Stimulated activated CD4-positive, alpha-beta T cell treated with anti-CD3 and anti-CD28 coated beads, TNF-alpha, amount 100 ng/mL, for 4 hours (primary cell): Measurements from ENCODE around the gene CELF4.

Experiments used
- DNase-seq, 3 experiments: peaks; one replicate each; pipeline ENCODE4 v3.0.0-alpha.2; 2020; ENCODE audit warnings: low read depth in 3 of 3

The CELF4 gene

GRCh38 chr18:37258131-37258530, 307.5 kb downstream of the CELF4 start:
- no peak for DNase-seq

- DNase-seq, result no peak
These were observed 310.6 kb downstream of the CELF4 start for GRCh38 chr18:37254973-37255372.

DNA sequence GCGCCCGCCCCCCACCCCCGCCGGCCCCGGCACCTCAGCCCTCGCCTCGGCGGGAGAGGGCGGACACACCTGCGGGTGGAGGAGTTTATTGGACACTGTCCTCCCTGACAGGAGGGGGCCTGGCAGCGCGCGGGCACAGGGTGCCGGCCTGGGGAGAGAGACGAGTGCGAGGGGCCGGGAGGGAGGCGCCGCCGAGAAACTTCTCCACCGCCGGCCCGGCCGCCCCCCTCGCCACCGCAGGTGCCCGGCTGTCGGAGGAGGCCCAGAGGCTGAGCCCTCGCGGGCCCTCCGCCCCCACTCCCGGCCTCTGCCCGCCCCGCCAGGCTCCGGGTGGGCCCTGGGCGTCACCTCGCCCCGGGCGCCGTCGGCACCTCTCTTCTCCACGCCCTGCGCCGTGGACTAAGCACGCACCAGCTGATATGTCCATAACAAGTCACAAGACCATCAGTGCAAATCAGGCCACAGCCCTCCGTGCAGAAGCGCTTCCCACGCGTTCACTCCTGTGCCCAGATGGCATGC, 311.3 kb downstream of the CELF4 start:
- DNase-seq, result no peak

DNA sequence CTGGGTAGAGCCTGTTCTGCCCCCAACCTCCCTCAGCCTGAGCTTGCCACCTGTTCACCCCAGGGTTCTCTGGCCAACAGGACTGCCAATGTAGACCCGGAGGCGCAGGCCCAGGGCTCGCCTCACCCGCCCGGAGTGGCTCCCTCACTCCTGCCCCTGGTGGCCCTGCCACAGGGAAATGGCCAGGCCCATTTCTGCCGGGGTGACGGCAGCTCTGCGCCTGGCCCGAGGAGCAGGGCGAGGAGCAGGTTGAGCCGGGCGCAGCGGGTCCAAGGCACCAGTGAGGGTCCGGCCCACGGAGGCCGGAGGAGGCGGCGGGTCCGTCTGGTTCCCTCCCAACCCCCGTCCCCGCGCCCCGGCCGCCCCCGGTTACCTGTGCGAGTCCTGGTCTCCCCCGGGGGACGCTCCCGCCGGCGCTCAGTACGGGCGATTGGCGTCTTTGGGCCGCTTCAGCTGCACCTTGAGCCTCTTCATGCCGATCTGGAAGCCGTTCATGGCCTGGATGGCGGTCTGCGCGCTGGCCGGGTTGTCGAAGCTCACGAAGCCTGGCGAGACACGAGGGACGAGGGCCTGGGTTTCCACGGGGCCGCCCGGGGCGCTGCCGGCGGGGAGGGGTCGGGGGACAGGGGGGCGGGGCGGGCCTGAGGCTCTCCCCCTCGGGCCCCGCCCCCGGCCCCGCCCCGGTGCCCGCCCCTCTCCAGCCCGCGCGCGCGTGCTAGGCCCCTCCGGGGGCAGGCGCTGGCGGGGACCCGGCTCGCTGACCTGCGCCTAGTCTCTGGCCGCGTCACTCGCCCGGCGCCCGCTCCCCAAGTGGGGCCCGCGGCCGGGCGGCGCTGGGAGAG, 312.0 kb downstream of the CELF4 start:
- no peak for DNase-seq

GRCh38 chr18:37252854-37253393, 312.7 kb downstream of the CELF4 start:
- DNase-seq, result no peak

DNA sequence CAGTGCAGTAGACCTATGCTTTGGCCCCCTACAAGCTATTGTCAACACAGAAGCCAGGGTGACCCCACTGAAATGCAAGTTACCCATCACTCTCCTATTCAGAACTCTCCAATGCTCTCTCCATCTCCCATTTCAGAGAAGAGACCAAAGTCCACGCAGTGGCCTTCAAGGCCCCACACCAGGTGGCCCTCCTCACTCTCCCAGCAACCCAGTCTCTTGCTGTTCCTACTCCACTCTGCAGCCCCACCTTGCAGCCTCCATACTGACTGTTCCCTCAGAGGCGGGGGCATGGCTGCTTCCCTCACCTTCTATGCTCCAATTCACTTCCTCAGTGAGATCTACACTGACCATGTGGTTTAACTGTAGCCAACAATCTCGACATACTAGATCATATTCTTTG, 313.3 kb downstream of the CELF4 start:
- no peak for DNase-seq

GRCh38 chr18:37251679-37252078, 313.9 kb downstream of the CELF4 start:
- DNase-seq, result no peak

DNA sequence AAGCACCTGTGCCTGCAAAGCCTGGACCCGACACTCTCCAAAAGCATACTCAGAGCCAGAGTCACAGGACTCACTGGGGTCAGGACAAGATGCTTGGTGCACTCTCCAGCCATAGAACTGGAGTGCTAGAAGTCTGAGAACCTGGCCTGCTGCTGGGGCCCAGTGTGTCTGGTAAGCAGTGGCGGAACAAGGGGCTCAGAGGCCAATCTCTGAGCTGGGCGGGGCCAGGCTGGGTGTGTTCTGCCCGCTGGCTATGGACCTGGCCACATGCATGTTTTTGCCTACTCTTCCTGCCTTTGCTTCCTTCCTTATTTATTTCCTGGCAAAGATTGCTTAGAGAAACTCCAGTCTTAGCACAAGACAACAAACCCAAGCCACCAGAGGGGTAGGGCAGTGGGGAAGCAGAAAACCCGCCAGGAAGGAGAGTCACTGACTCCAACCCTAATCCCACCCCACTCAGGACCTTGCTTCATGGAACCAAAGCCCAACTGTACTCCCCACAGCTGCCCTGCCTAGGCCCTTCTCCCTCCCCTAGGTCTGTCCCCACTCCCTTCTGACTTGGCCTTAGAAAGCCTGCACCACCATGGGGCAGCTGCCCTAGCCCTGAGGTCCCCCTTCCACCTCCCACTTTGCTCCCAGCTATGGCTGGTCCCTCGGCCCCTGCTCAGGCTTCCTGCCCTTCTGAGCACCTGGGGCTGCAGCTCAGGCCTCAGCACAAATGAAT, 315.5 kb downstream of the CELF4 start:
- DNase-seq, result no peak

GRCh38 chr18:37249171-37249886, 316.3 kb downstream of the CELF4 start:
- no peak for DNase-seq

- DNase-seq, result no peak
These were observed 317.3 kb downstream of the CELF4 start for GRCh38 chr18:37248281-37248680.

- no peak for DNase-seq
These were observed 318.0 kb downstream of the CELF4 start for GRCh38 chr18:37247497-37248161.

GRCh38 chr18:37246779-37247340, 318.7 kb downstream of the CELF4 start:
- DNase-seq, result no peak

GRCh38 chr18:37244618-37245017, 321.0 kb downstream of the CELF4 start:
- DNase-seq, result no peak

DNA sequence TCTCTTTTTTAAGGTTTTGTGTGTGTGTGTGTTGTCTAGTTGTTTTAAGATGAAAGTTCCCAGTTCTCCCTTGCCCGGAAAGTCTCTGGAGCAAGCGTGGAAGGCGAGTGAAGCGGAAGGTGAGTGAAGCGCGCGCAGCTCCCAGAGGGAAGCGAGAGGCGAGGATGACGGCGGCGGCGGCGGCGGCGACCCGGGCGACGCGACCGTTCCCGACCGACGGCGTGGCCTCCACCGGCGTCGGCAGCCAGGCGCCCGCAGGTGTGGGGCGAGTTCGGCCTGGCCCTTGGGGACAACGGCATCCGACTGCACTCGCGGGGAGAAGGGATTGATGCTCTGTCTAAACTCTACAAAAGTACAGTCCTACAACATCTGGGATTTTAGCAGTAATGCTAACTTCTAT, 321.9 kb downstream of the CELF4 start:
- DNase-seq, result no peak

DNA sequence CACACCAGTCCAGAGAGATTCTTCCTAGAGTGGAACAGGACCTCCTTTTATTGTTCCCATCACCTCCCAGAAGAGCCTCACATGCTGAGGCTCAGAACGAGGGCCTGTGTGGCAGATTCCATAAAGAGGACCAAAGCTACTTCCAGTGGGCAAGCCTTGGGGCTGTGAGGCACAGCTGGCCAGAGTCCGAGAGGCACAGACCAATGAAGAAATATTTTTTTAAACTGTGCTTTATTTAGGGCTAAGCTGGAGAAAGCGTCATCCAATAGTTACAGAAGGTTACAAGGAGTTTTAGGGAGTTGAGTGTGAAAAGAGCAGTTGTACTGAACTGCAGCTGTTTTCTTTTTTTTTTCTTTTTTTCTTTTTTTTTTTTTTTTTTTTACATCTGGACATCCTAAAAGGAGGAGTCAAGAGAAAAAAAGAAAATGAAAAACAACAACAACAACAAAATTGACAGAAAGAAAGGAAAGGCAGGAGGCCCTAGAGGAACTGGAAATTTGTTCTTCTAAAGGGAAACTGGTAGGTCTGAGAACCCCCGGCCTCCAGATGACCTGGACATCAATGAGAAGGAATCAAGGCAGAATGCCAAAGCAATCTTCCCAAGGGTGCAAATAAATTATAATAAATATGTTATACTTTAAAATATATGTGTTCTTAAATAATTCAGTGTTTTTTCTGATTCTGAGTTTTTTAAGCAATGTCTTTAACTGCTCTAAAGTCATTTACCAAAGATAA, 322.6 kb downstream of the CELF4 start:
- DNase-seq, result no peak

GRCh38 chr18:37242091-37242490, 323.5 kb downstream of the CELF4 start:
- DNase-seq, result no peak

DNA sequence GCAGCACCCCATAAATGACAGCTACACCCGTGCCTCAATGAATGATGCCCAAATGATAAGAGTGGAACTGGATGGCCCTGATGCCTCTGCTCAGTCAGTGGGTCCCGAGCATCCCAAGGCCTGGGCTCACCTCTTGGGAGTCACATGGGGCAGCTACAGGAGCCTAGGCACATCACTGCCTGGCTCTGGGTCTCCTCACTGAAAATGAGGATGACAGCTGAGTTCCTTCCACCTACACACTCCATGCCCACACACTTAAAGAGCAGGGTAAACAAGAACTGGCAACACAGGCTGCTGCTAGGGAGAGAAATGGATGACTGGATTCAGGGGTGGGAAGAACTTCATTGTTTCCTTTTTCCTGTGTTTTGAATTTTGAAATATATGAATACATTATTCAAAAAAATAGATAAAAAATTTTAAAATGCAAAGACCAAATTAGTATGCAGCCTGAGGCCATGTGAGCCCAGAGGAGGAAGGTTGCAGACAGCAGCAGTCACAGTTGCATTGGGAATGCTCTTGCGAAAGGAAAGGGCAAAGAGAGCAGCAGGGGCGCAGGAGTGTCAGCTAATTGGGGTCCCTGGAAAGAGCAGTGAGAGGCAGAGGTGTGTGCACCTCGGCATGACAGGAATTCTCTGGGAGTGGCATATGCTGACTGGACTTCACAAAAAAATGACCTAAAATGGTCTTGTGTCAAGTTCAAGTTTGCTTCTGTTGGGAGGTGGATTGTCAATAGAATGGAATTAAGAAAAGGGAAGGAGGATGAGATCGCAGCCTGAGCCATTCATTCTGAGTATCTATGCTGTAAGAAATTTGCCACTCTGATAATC, 327.1 kb downstream of the CELF4 start:
- no peak for DNase-seq

GRCh38 chr18:37235583-37235982, 330.0 kb downstream of the CELF4 start:
- DNase-seq, result no peak

GRCh38 chr18:37231251-37231650, 334.3 kb downstream of the CELF4 start:
- DNase-seq, result no peak

DNA sequence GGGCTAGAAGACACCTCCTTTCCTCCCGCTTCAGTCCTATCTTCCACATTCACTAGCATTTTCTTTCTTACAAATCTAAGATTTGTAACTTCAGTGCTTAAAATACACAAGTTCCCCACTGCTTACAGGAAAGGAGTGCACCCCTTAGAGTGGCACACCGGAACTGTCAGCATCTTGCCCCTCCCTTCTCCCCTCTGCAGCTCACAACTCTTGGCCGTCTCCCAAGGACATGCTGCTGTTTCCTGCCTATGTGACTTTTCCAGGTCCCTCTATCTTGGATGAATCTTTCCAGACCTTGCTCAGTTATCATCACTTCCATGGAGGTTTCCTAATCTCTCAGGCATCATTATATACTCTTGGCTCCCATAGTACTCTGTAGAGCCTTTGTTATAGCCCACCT, 334.8 kb downstream of the CELF4 start:
- DNase-seq, result no peak
